Neural cell (in vitro differentiated cells): ENCODE measurements around the gene TRAPPC4. TPM values are rescaled to one million over a fixed set of nuclear protein-coding genes. Genes with fewer than 3 reads are reported as not detected.
"Not testable (repeated sequence)": the region's sequence is repeated elsewhere in the genome, so short reads cannot be mapped to it uniquely, and the experiment has no call there.

ENCODE experiments used
- H2AFZ ChIP-seq: fragments of 200-600, 300-800 bp; sonication (generic), shearing (Covaris generic); 2 replicates; pipeline ENCODE4 v1.6.0; 2014; ENCODE audit warnings: low read depth, mild to moderate bottlenecking, antibody characterized with exemption, low read length, moderate library complexity
- H3F3A ChIP-seq: fragments of 200-600 bp; shearing (Covaris generic); 2 replicates; pipeline ENCODE4 v1.6.1; 2016; ENCODE audit warnings: mild to moderate bottlenecking, moderate library complexity, mixed read lengths, antibody characterized with exemption, low read length; ENCODE audit not compliant: insufficient read depth, poor library complexity, severe bottlenecking
- H3K27ac ChIP-seq: fragments of 200-600, 300-800 bp; sonication (generic), shearing (Covaris generic); 2 replicates; pipeline ENCODE4 v1.5.1; 2014; ENCODE audit warnings: mild to moderate bottlenecking, low read length, moderate library complexity
- H3K27me3 ChIP-seq: fragments of 300-800, 200-600 bp; sonication (generic), shearing (Covaris generic); 2 replicates; pipeline ENCODE4 v1.6.0; 2014; ENCODE audit warnings: mild to moderate bottlenecking, low read depth, low read length, moderate library complexity; ENCODE audit not compliant: insufficient read depth
- H3K36me3 ChIP-seq: fragments of 300-800, 200-600 bp; sonication (generic), shearing (Covaris generic); 2 replicates; pipeline ENCODE4 v1.5.1; 2014; ENCODE audit warnings: mild to moderate bottlenecking, antibody characterized with exemption, low read length, moderate library complexity; ENCODE audit not compliant: insufficient read depth
- H3K4me2 ChIP-seq: fragments of 300-800, 200-600 bp; sonication (generic), shearing (Covaris generic); 2 replicates; pipeline ENCODE4 v1.6.0; 2014; ENCODE audit warnings: mild to moderate bottlenecking, low read length
- H3K4me3 ChIP-seq: fragments of 300-800, 200-600 bp; sonication (generic), shearing (Covaris generic); 2 replicates; pipeline ENCODE4 v1.5.1; 2014; ENCODE audit warnings: mild to moderate bottlenecking, low read length, moderate library complexity
- H3K79me2 ChIP-seq: fragments of 200-600 bp; shearing (Covaris generic); replicated peaks from 2 replicates; pipeline ENCODE4 v1.6.0; 2014; ENCODE audit warnings: mild to moderate bottlenecking, low read length, moderate library complexity; ENCODE audit not compliant: insufficient read depth
- H3K9ac ChIP-seq: fragments of 300-800, 200-600 bp; sonication (generic), shearing (Covaris generic); 2 replicates; pipeline ENCODE4 v1.6.1; 2016; ENCODE audit warnings: mild to moderate bottlenecking, low read length, mixed read lengths
- H3K9me2 ChIP-seq: fragments of 200-600 bp; shearing (Covaris generic); 2 replicates; pipeline ENCODE4 v1.6.1; 2016; ENCODE audit warnings: mild to moderate bottlenecking, low read length, mixed read lengths; ENCODE audit not compliant: insufficient read depth
- H3K9me3 ChIP-seq: fragments of 200-600, 300-800 bp; sonication (generic), shearing (Covaris generic); 2 replicates; pipeline ENCODE4 v1.6.1; 2016; ENCODE audit warnings: mild to moderate bottlenecking, mixed run types, low read length, moderate library complexity, mixed read lengths
- H4K20me1 ChIP-seq: fragments of 200-600 bp; shearing (Covaris generic); 2 replicates; pipeline ENCODE4 v1.6.1; 2016; ENCODE audit warnings: mild to moderate bottlenecking, mixed run types; ENCODE audit not compliant: insufficient read depth
- EP300 ChIP-seq: fragments of 450-650 bp; conservative IDR thresholded peaks from 2 replicates; pipeline ENCODE4 v1.6.1; 2014; ENCODE audit warnings: antibody characterized with exemption, mild to moderate bottlenecking, moderate library complexity; ENCODE audit not compliant: poor library complexity, severe bottlenecking
- EZH2 ChIP-seq: fragments of 200-600, 300-800 bp; shearing (Covaris generic), sonication (generic); IDR thresholded peaks from 2 replicates; pipeline ENCODE4 v1.6.1; 2014; ENCODE audit warnings: antibody characterized with exemption, low read length, borderline replicate concordance, mild to moderate bottlenecking; ENCODE audit not compliant: insufficient read depth, poor library complexity, severe bottlenecking
- MXI1 ChIP-seq: fragments of 450-650 bp; conservative IDR thresholded peaks from 2 replicates; pipeline ENCODE4 v1.6.1; 2014; ENCODE audit warnings: antibody characterized with exemption, mild to moderate bottlenecking; ENCODE audit not compliant: poor library complexity, severe bottlenecking
- POLR2AphosphoS5 ChIP-seq: IDR thresholded peaks from 2 replicates; pipeline ENCODE4 v1.6.1; 2012
- RAD21 ChIP-seq: fragments of 450-650 bp; conservative IDR thresholded peaks from 2 replicates; pipeline ENCODE4 v1.6.1; 2014; ENCODE audit warnings: antibody characterized with exemption, mild to moderate bottlenecking, moderate library complexity
- SMC3 ChIP-seq: fragments of 450-650 bp; conservative IDR thresholded peaks from 2 replicates; pipeline ENCODE4 v1.6.1; 2014; ENCODE audit warnings: antibody characterized with exemption, mild to moderate bottlenecking, moderate library complexity; ENCODE audit not compliant: poor library complexity
- TAF1 ChIP-seq: IDR thresholded peaks from 2 replicates; pipeline ENCODE4 v1.6.1; 2012; ENCODE audit warnings: low read depth
- polyA plus RNA-seq: library from polyadenylated mRNA; depleted of rRNA; stranded (reverse); fragments of >200 nt; gene quantifications from 2 replicates; pipeline ENCODE4 v1.2.3, GENCODE V29; 2014
- TF ChIP-seq, protein P1 (sequence below): IDR thresholded peaks from 2 replicates; pipeline ENCODE4 v1.6.1; 2012; ENCODE audit warnings: borderline replicate concordance
- TF ChIP-seq, protein P2 (sequence below): fragments of 450-650 bp; IDR thresholded peaks from 2 replicates; pipeline ENCODE4 v1.5.1; 2014; ENCODE audit warnings: antibody characterized with exemption, mild to moderate bottlenecking, moderate library complexity; ENCODE audit not compliant: poor library complexity, severe bottlenecking

TRAPPC4 gene
- polyA plus RNA-seq, 1 donor from 2014 or later = 276 TPM

DNA sequence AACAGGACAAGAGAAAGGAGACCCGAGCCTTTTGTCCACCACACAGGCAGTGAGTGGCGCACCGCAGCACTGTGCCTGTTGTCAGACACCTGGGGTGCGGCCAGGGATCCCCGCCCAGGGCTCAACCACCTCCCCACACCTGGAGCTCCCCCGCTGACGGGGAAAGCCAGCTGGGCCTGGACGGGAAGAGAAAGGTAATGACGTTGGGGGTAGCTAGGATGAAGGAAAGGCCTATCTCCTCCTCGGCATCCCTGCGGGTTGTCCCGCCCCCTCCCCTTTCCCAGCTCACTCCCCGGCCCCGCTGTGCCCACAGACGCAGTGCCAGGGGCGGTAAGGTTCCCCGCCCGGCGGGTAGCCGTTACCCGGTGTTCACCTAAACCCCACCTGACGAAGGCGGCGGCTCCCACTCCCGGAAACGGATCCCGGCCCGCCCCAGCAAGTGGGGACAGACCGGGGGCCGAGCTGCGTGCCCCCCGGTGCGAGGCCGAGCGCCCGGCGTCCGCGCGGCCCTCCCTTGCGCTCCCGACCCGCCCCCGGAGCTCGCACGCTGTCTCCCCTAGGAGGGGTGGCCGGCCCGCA lies 37.9 kb downstream of the TRAPPC4 start:
- Histone ChIP-seq H3K9ac (peak overlapping the region; percentile 77), H2AFZ (peak overlapping the region; percentile 27), H3K9me3 (no peaks in the 10 kb centered on the region), H3K4me2 (peak overlapping the region; percentile 98), H3K27me3 (no peaks in the 10 kb centered on the region), H3K4me3 (peak overlapping the region; percentile 80), H3K79me2 (peaks cover 12% of the 10 kb centered on the region), H3K9me2 (no peaks in the 10 kb centered on the region), H3F3A (no peaks in the 10 kb centered on the region), H4K20me1 (no peaks in the 10 kb centered on the region), H3K36me3 (peaks cover 6% of the 10 kb centered on the region), H3K27ac (peak overlapping the region; percentile 58)
- no peak for TF ChIP-seq RAD21
- TF ChIP-seq MXI1 = no peak
- TF ChIP-seq POLR2AphosphoS5 = no peak
- TF ChIP-seq, protein P1, sequence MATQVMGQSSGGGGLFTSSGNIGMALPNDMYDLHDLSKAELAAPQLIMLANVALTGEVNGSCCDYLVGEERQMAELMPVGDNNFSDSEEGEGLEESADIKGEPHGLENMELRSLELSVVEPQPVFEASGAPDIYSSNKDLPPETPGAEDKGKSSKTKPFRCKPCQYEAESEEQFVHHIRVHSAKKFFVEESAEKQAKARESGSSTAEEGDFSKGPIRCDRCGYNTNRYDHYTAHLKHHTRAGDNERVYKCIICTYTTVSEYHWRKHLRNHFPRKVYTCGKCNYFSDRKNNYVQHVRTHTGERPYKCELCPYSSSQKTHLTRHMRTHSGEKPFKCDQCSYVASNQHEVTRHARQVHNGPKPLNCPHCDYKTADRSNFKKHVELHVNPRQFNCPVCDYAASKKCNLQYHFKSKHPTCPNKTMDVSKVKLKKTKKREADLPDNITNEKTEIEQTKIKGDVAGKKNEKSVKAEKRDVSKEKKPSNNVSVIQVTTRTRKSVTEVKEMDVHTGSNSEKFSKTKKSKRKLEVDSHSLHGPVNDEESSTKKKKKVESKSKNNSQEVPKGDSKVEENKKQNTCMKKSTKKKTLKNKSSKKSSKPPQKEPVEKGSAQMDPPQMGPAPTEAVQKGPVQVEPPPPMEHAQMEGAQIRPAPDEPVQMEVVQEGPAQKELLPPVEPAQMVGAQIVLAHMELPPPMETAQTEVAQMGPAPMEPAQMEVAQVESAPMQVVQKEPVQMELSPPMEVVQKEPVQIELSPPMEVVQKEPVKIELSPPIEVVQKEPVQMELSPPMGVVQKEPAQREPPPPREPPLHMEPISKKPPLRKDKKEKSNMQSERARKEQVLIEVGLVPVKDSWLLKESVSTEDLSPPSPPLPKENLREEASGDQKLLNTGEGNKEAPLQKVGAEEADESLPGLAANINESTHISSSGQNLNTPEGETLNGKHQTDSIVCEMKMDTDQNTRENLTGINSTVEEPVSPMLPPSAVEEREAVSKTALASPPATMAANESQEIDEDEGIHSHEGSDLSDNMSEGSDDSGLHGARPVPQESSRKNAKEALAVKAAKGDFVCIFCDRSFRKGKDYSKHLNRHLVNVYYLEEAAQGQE = no peak
- no peak for TF ChIP-seq EZH2
- no peak for TF ChIP-seq EP300
- no peak for TF ChIP-seq TAF1
- no peak for TF ChIP-seq SMC3

DNA sequence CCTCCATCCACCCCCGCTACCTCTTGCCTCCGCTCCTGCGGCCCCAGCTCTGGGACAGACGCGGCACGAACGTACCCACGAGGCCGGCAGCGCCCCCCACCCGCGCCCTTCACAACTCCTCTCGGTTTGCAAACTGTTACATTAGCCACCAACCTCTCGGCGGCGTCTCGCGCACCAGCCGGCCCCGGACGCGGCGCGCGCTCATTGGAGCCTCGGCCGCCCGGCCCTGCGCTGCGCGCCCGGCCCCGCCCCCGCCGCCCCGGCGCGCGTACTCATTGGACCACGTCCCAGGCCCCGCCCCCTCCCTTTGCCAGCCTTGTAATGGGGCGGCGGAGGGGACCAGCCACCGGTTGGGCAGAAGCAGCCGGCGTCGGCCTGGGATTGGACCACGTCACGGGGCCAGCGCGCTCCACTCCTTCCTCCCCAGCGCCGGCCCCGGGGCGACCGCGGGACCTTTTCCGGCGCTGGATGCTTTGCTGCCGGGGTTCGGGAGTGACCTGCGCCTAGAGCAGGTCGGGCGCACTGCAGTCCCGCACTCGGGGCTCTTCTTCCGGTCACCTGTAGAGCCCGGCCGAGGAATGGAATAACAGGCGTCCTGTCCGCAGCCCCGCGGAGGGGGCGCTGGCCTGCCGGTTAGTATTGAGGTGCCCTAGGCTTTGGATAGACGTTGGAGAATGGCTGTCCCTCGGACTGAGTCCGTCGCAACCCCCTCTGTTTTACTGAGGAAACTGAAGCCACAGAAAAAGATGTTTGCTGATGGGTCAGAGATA lies 38.6 kb downstream of the TRAPPC4 start, which contains the start of gene HYOU1:
Gene HYOU1, minus strand, starts transcription at position 206 of the 770 bp plus-strand sequence. CDS start 1,045 bp downstream, outside the sequence.
- H3K9ac ChIP-seq = peak within 1 kb of the TSS; percentile 77
- no peaks in the 10 kb centered on the region for H3K9me2 ChIP-seq
- no peaks in the 10 kb centered on the region for H3F3A ChIP-seq
- TF ChIP-seq, protein P1 = no peak
- peak; percentile 64 for TF ChIP-seq POLR2AphosphoS5
- peak; percentile 22 for TF ChIP-seq SMC3
- TF ChIP-seq, protein P2, sequence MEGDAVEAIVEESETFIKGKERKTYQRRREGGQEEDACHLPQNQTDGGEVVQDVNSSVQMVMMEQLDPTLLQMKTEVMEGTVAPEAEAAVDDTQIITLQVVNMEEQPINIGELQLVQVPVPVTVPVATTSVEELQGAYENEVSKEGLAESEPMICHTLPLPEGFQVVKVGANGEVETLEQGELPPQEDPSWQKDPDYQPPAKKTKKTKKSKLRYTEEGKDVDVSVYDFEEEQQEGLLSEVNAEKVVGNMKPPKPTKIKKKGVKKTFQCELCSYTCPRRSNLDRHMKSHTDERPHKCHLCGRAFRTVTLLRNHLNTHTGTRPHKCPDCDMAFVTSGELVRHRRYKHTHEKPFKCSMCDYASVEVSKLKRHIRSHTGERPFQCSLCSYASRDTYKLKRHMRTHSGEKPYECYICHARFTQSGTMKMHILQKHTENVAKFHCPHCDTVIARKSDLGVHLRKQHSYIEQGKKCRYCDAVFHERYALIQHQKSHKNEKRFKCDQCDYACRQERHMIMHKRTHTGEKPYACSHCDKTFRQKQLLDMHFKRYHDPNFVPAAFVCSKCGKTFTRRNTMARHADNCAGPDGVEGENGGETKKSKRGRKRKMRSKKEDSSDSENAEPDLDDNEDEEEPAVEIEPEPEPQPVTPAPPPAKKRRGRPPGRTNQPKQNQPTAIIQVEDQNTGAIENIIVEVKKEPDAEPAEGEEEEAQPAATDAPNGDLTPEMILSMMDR = peak; percentile 53
- no peak for TF ChIP-seq EZH2
- TF ChIP-seq RAD21 = peak; percentile 19
- TF ChIP-seq EP300 = peak; percentile 20
- TF ChIP-seq TAF1 = peak; percentile 37
- TF ChIP-seq MXI1 = peak; percentile 93
- peak within 1 kb of the TSS; percentile 80 for H3K4me3 ChIP-seq
- peak within 1 kb of the TSS; percentile 98 for H3K4me2 ChIP-seq
- H4K20me1 ChIP-seq = no peaks in the 10 kb centered on the region
- peaks cover 2% of the 10 kb centered on the region for H3K36me3 ChIP-seq
- no peaks in the 10 kb centered on the region for H3K27me3 ChIP-seq
- H3K27ac ChIP-seq = peak within 1 kb of the TSS; percentile 72
- peak within 1 kb of the TSS; percentile 65 for H2AFZ ChIP-seq
- H3K9me3 ChIP-seq = no peaks in the 10 kb centered on the region
- H3K79me2 ChIP-seq = peaks cover 12% of the 10 kb centered on the region

DNA sequence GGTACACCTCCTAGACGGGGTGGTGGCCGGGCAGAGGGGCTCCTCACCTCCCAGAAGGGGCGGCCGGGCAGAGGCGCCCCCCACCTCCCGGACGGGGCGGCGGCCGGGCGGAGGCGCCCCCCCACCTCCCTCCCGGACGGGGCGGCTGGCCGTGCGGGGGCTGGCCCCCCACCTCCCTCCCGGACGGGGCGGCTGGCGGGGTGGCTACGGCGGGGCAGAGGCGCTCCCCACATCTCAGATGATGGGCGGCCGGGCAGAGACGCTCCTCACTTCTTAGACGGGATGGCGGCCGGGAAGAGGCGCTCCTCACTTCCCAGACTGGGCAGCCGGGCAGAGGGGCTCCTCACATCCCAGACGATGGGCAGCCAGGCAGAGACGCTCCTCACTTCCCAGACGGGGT lies 40.6 kb downstream of the TRAPPC4 start:
- not testable (repeated sequence) for H3K36me3 ChIP-seq, H3K4me3 ChIP-seq, H3K27ac ChIP-seq, H3K9ac ChIP-seq, H3K9me2 ChIP-seq, H3K27me3 ChIP-seq, H3F3A ChIP-seq, H4K20me1 ChIP-seq, H3K4me2 ChIP-seq, H2AFZ ChIP-seq, H3K9me3 ChIP-seq
- H3K79me2 ChIP-seq = peaks cover 12% of the 10 kb centered on the region
